NCI-H2196 (cell line): ENCODE measurements around the gene EFCAB7.

Source experiments
- DNase-seq: peaks from one replicate; lab custom pipeline; 2025; ENCODE audit not compliant: unreplicated experiment; lab: John Stamatoyannopoulos, UW

The EFCAB7 gene

GRCh38 chr1:63601912-63602311 lies 78.6 kb downstream of the EFCAB7 start:
- DNase-seq, result no peak

GRCh38 chr1:63602629-63603028 lies 79.3 kb downstream of the EFCAB7 start:
- no peak for DNase-seq

GRCh38 chr1:63603810-63604209 lies 80.5 kb downstream of the EFCAB7 start:
- no peak for DNase-seq

- no peak for DNase-seq
These were observed 84.0 kb downstream of the EFCAB7 start for GRCh38 chr1:63607322-63607721.

GRCh38 chr1:63611231-63611630 lies 87.9 kb downstream of the EFCAB7 start:
- DNase-seq, result no peak

GRCh38 chr1:63612564-63612963 lies 89.2 kb downstream of the EFCAB7 start:
- DNase-seq, result no peak

GRCh38 chr1:63612971-63613370 lies 89.6 kb downstream of the EFCAB7 start:
- no peak for DNase-seq

GRCh38 chr1:63615768-63616420 lies 92.6 kb downstream of the EFCAB7 start:
- DNase-seq, result peak; percentile 74

- DNase-seq, result no peak
These were observed 94.1 kb downstream of the EFCAB7 start for GRCh38 chr1:63617450-63617849.

GRCh38 chr1:63618011-63618410 lies 94.7 kb downstream of the EFCAB7 start:
- DNase-seq, result no peak

- no peak for DNase-seq
These were observed 96.2 kb downstream of the EFCAB7 start for GRCh38 chr1:63619558-63619957.

GRCh38 chr1:63620671-63621070 lies 97.3 kb downstream of the EFCAB7 start:
- no peak for DNase-seq

- no peak for DNase-seq
These were observed 97.8 kb downstream of the EFCAB7 start for GRCh38 chr1:63621075-63621474.

GRCh38 chr1:63621698-63622097 lies 98.4 kb downstream of the EFCAB7 start:
- DNase-seq, result no peak
